HG03139 (cell line): ENCODE results near the gene C6orf52.

ENCODE experiments used
- ATAC-seq: cut with Tn5 transposase; IDR thresholded peaks from one replicate; pipeline ENCODE4 v1.9.1; 2021; ENCODE audit not compliant: unreplicated experiment

Gene C6orf52

GRCh38 chr6:10658910-10659698, 35.3 kb downstream of the C6orf52 start:
- ATAC-seq: no peak

GRCh38 chr6:10655508-10656055, 38.8 kb downstream of the C6orf52 start:
- no peak for ATAC-seq

GRCh38 chr6:10644225-10644624, 50.2 kb downstream of the C6orf52 start:
- ATAC-seq: no peak

- ATAC-seq: no peak
These were observed 51.2 kb downstream of the C6orf52 start for GRCh38 chr6:10643201-10643651.

- no peak for ATAC-seq
These were observed 52.9 kb downstream of the C6orf52 start for GRCh38 chr6:10641528-10641927.

- no peak for ATAC-seq
These were observed 54.0 kb downstream of the C6orf52 start for GRCh38 chr6:10640412-10640811.

- peak; percentile 98 for ATAC-seq
These were observed 61.2 kb downstream of the C6orf52 start for GRCh38 chr6:10633216-10633615.

- no peak for ATAC-seq
These were observed 64.2 kb downstream of the C6orf52 start for GRCh38 chr6:10630178-10630577.

- no peak for ATAC-seq
These were observed 66.6 kb downstream of the C6orf52 start for GRCh38 chr6:10627800-10628199.

GRCh38 chr6:10626154-10626741, 68.2 kb downstream of the C6orf52 start:
- ATAC-seq: no peak

- ATAC-seq: no peak
These were observed 69.6 kb downstream of the C6orf52 start for GRCh38 chr6:10624836-10625235.

GRCh38 chr6:10621847-10622246, 72.6 kb downstream of the C6orf52 start:
- no peak for ATAC-seq
